ENCODE data around the gene FRMD8. TPM values are rescaled to one million over a fixed set of nuclear protein-coding genes. Genes with fewer than 3 reads are reported as not detected.

The FRMD8 gene
- total RNA-seq, 1 experiment from 2014 or later = 22.7 TPM

- Histone ChIP-seq H3K9me3 (ENCODE audit: control insufficient read depth, low read depth, low read length) (no peaks in the 10 kb centered on the region), H3T11ph (ENCODE audit: low read length) (no peak overlapping the region), H2AK5ac (ENCODE audit: insufficient read length, low read length) (peak overlapping the region; percentile 55), H3K14ac (ENCODE audit: insufficient read depth, low read length) (peak overlapping the region; percentile 73; the same call in 1 of the 2 replicates), H3K4me1 (ENCODE audit: insufficient read depth, low read length) (peaks cover 18% of the 10 kb centered on the region), H2BK15ac (ENCODE audit: low read depth, low read length) (no peak overlapping the region), H3K18ac (ENCODE audit: insufficient read length, low read depth, low read length) (peak overlapping the region; percentile 71), H4K5ac (ENCODE audit: insufficient read length, low read depth, low read length) (no peak overlapping the region), H3K27me3 (ENCODE audit: insufficient read depth, low read length) (no peaks in the 10 kb centered on the region), H3K4me2 (ENCODE audit: insufficient read depth, insufficient read length, low read length) (no peak overlapping the region), H2BK5ac (ENCODE audit: insufficient read length, low read length) (no peak overlapping the region), H3K27ac (ENCODE audit: insufficient read length, low read depth, low read length) (peak overlapping the region; percentile 71), H3K79me2 (ENCODE audit: insufficient read depth, low read length) (peaks cover 2% of the 10 kb centered on the region; the same call in 1 of the 2 replicates), H2BK20ac (ENCODE audit: low read depth, low read length, poor library complexity, severe bottlenecking) (no peak overlapping the region), H3K23ac (ENCODE audit: insufficient read length, low read depth, low read length) (no peak overlapping the region), H2BK12ac (ENCODE audit: insufficient read length, low read depth, low read length) (peak overlapping the region; percentile 41), H4K8ac (replicated peaks; ENCODE audit: insufficient read length, low read depth, low read length) (no peak overlapping the region), H3K56ac (ENCODE audit: insufficient read length, low read depth, low read length) (no peak overlapping the region), H3K9ac (ENCODE audit: extremely low read depth, insufficient read length, low read length) (no peak overlapping the region), H4K91ac (ENCODE audit: insufficient read length, low read depth, low read length) (peak overlapping the region; percentile 85), H2AFZ (ENCODE audit: low read length) (no peak overlapping the region), H3K4ac (ENCODE audit: low read depth, low read length) (no peak overlapping the region; the same call in 1 of the 2 replicates), H4K20me1 (ENCODE audit: control insufficient read depth, insufficient read depth, insufficient read length) (peaks cover 2% of the 10 kb centered on the region), H3K79me1 (ENCODE audit: insufficient read depth, low read depth, low read length, poor library complexity, severe bottlenecking) (no peaks in the 10 kb centered on the region), H2BK120ac (ENCODE audit: low read depth, low read length, poor library complexity, severe bottlenecking) (no peak overlapping the region), H3K23me2 (ENCODE audit: insufficient read length, low read depth, low read length, poor library complexity, severe bottlenecking) (peaks cover 13% of the 10 kb centered on the region)
- H3K27ac Mint-ChIP-seq = peak overlapping the region; percentile 88 to 100 (median 97)
- H3K4me1 Mint-ChIP-seq = peaks cover 76 to 86% of the 10 kb centered on the region in 2 experiments
- no peaks in the 10 kb centered on the region for H3K36me3 Mint-ChIP-seq (ENCODE audit: insufficient read depth in 1 of 3, low read depth in 3 of 3)
- peak; percentile 80 for DNase-seq
- no CpG with 5 or more reads among the region's 6 CpGs for WGBS (ENCODE audit: extremely low coverage, insufficient read length, low lambda C conversion rate)
- TF ChIP-seq CTCF (conservative IDR thresholded peaks at IDR 0.05) = no peak
- H3K4me3 Mint-ChIP-seq = peak overlapping the region in 1 of 2 experiments; percentile 48; a peak in 2 of 5 replicates
- no peaks in the 10 kb centered on the region; a peak in 2 of 5 replicates for H3K9me3 Mint-ChIP-seq
- H3K27me3 Mint-ChIP-seq (ENCODE audit: low read depth) = peaks cover 11% of the 10 kb centered on the region
These were observed 33.5 kb downstream of the FRMD8 start for GRCh38 chr11:65419772-65420481.

Data from H9 (cell line).